ENCODE data around the gene SUSD1. TPM values are rescaled to one million over a fixed set of nuclear protein-coding genes. Genes with fewer than 3 reads are reported as not detected.

Gene SUSD1
- total RNA-seq, 1 donor from 2014 or later = 6.8 TPM

GRCh38 chr9:112111461-112111860 is 63.6 kb downstream of the SUSD1 start:
- DNase-seq = no peak
- intact Hi-C loops (cut with micrococcal nuclease) = no loop called here

GRCh38 chr9:112110777-112111113 is 64.4 kb downstream of the SUSD1 start:
- intact Hi-C loops (cut with micrococcal nuclease) = no loop called here
- no peak for DNase-seq
- ATAC-seq = no peak

More at GRCh38 chr9:112111461-112111860, 63.6 kb downstream of the SUSD1 start:
- ATAC-seq = no peak

GRCh38 chr9:112110094-112110776 is 64.9 kb downstream of the SUSD1 start:
- intact Hi-C loops (cut with micrococcal nuclease) = no loop called here
- no peak for ATAC-seq
- no peak for DNase-seq

GRCh38 chr9:112104901-112105300 is 70.2 kb downstream of the SUSD1 start:
- no peak for ATAC-seq
- intact Hi-C loops (cut with micrococcal nuclease) = no loop called here

GRCh38 chr9:112104401-112104800 is 70.7 kb downstream of the SUSD1 start:
- ATAC-seq (no peak), DNase-seq (no peak)
- intact Hi-C loops (cut with micrococcal nuclease) = no loop called here

More at GRCh38 chr9:112104901-112105300, 70.2 kb downstream of the SUSD1 start:
- DNase-seq = no peak

- intact Hi-C loops (cut with micrococcal nuclease) = no loop called here
- DNase-seq = no peak
- no peak for ATAC-seq
Observed at GRCh38 chr9:112103405-112103804, 71.7 kb downstream of the SUSD1 start.

- DNase-seq = peak; percentile 57
- ATAC-seq = peak; percentile 84
- intact Hi-C loops (cut with micrococcal nuclease) = no loop called here
Observed at GRCh38 chr9:112097712-112098688, 77.1 kb downstream of the SUSD1 start.

- no peak for ATAC-seq
- DNase-seq = no peak
- intact Hi-C loops (cut with micrococcal nuclease) = loop anchor here (5.0 kb wide), 1 partner anchor 267 kb away; no protein-coding TSS in a partner anchor
Observed at GRCh38 chr9:112094948-112095681, 80.0 kb downstream of the SUSD1 start.

- no peak for ATAC-seq
- intact Hi-C loops (cut with micrococcal nuclease) = loop anchor here (5.0 kb wide), 1 partner anchor 268 kb away; no protein-coding TSS in a partner anchor
Observed at GRCh38 chr9:112094241-112094640, 80.9 kb downstream of the SUSD1 start.

GRCh38 chr9:112093870-112094216 is 81.3 kb downstream of the SUSD1 start:
- ATAC-seq = no peak
- no peak for DNase-seq
- intact Hi-C loops (cut with micrococcal nuclease) = loop anchor here (5.0 kb wide), 1 partner anchor 268 kb away; no protein-coding TSS in a partner anchor

More at GRCh38 chr9:112094241-112094640, 80.9 kb downstream of the SUSD1 start:
- no peak for DNase-seq

- ATAC-seq (no peak), DNase-seq (no peak)
- intact Hi-C loops (cut with micrococcal nuclease) = loop anchor here (5.0 kb wide), 1 partner anchor 269 kb away; no protein-coding TSS in a partner anchor
Observed at GRCh38 chr9:112093147-112093869, 81.8 kb downstream of the SUSD1 start.

GRCh38 chr9:112091810-112092209 is 83.3 kb downstream of the SUSD1 start:
- intact Hi-C loops (cut with micrococcal nuclease) = loop anchor here (5.0 kb wide), 1 partner anchor 270 kb away; no protein-coding TSS in a partner anchor
- DNase-seq = no peak
- no peak for ATAC-seq

- DNase-seq (no peak), ATAC-seq (no peak)
- intact Hi-C loops (cut with micrococcal nuclease) = no loop called here
Observed at GRCh38 chr9:112087506-112087905, 87.6 kb downstream of the SUSD1 start.

GRCh38 chr9:112086627-112087026 is 88.5 kb downstream of the SUSD1 start:
- intact Hi-C loops (cut with micrococcal nuclease) = no loop called here
- ATAC-seq = no peak

GRCh38 chr9:112084907-112085306 is 90.2 kb downstream of the SUSD1 start:
- DNase-seq = no peak
- no peak for ATAC-seq
- intact Hi-C loops (cut with micrococcal nuclease) = no loop called here

More at GRCh38 chr9:112086627-112087026, 88.5 kb downstream of the SUSD1 start:
- DNase-seq = no peak

GRCh38 chr9:112084334-112084733 is 90.8 kb downstream of the SUSD1 start:
- no peak for DNase-seq
- intact Hi-C loops (cut with micrococcal nuclease) = no loop called here
- no peak for ATAC-seq

- intact Hi-C loops (cut with micrococcal nuclease) = no loop called here
- no peak for DNase-seq
- ATAC-seq = no peak
Observed at GRCh38 chr9:112081918-112082729, 93.0 kb downstream of the SUSD1 start.

All from left ventricle myocardium superior (tissue), 1 donor.